Measurements from ENCODE around the gene VWA8.
A peak's percentile ranks its signal among the peaks of the same experiment; 100 is the strongest.

Gene VWA8

GRCh38 chr13:41960637-41961465 lies at the start of gene VWA8:
VWA8 (minus strand) TSS chr13:41961109; CDS start chr13:41961015, 94 bp downstream.
- Histone ChIP-seq H3K4me1 (ENCODE audit: control insufficient read depth, insufficient read depth, low read length, unreplicated experiment) (peaks cover 12% of the 10 kb centered on the region), H2AFZ (ENCODE audit: low read length, unreplicated experiment) (peak within 1 kb of the TSS; percentile 100), H3K79me2 (ENCODE audit: control insufficient read depth, insufficient read depth, low read length, unreplicated experiment) (peaks cover 32% of the 10 kb centered on the region), H3K4me3 (ENCODE audit: low read depth, low read length) (peak within 1 kb of the TSS; percentile 80), H3K36me3 (ENCODE audit: insufficient read depth, low read length) (no peaks in the 10 kb centered on the region), H3K27me3 (ENCODE audit: insufficient read depth, low read length) (no peaks in the 10 kb centered on the region), H3K27ac (ENCODE audit: low read depth, low read length) (peak within 1 kb of the TSS; percentile 48)

GRCh38 chr13:42009057-42009456 lies 48.1 kb upstream of the VWA8 start:
- no peak overlapping the region for H3K4me3 ChIP-seq (ENCODE audit: low read depth, low read length)
- H2AFZ ChIP-seq (ENCODE audit: low read length, unreplicated experiment), result no peak overlapping the region
- no peaks in the 10 kb centered on the region for H3K36me3 ChIP-seq (ENCODE audit: insufficient read depth, low read length)
- H3K79me2 ChIP-seq (ENCODE audit: control insufficient read depth, insufficient read depth, low read length, unreplicated experiment), result no peaks in the 10 kb centered on the region
- peaks cover 12% of the 10 kb centered on the region for H3K4me1 ChIP-seq (ENCODE audit: control insufficient read depth, insufficient read depth, low read length, unreplicated experiment)
- H3K27ac ChIP-seq (ENCODE audit: low read depth, low read length), result no peak overlapping the region
- no peaks in the 10 kb centered on the region for H3K27me3 ChIP-seq (ENCODE audit: insufficient read depth, low read length)

GRCh38 chr13:42007844-42008243 lies 46.9 kb upstream of the VWA8 start:
- H2AFZ ChIP-seq (ENCODE audit: low read length, unreplicated experiment), result peak overlapping the region; percentile 55

GRCh38 chr13:42002066-42002465 lies 41.2 kb upstream of the VWA8 start:
- H2AFZ ChIP-seq (ENCODE audit: low read length, unreplicated experiment), result peak overlapping the region; percentile 2
- H3K79me2 ChIP-seq (ENCODE audit: control insufficient read depth, insufficient read depth, low read length, unreplicated experiment), result no peaks in the 10 kb centered on the region
- H3K4me1 ChIP-seq (ENCODE audit: control insufficient read depth, insufficient read depth, low read length, unreplicated experiment), result peaks cover 12% of the 10 kb centered on the region
- H3K36me3 ChIP-seq (ENCODE audit: insufficient read depth, low read length), result no peaks in the 10 kb centered on the region
- no peak overlapping the region for H3K4me3 ChIP-seq (ENCODE audit: low read depth, low read length)
- H3K27me3 ChIP-seq (ENCODE audit: insufficient read depth, low read length), result no peaks in the 10 kb centered on the region
- no peak overlapping the region for H3K27ac ChIP-seq (ENCODE audit: low read depth, low read length)

More at GRCh38 chr13:42007844-42008243, 46.9 kb upstream of the VWA8 start:
- Histone ChIP-seq H3K27me3 (ENCODE audit: insufficient read depth, low read length) (no peaks in the 10 kb centered on the region), H3K79me2 (ENCODE audit: control insufficient read depth, insufficient read depth, low read length, unreplicated experiment) (no peaks in the 10 kb centered on the region), H3K4me3 (ENCODE audit: low read depth, low read length) (no peak overlapping the region), H3K4me1 (ENCODE audit: control insufficient read depth, insufficient read depth, low read length, unreplicated experiment) (peaks cover 12% of the 10 kb centered on the region), H3K27ac (ENCODE audit: low read depth, low read length) (peak overlapping the region; percentile 43), H3K36me3 (ENCODE audit: insufficient read depth, low read length) (no peaks in the 10 kb centered on the region)

GRCh38 chr13:42001580-42001979 lies 40.7 kb upstream of the VWA8 start:
- H2AFZ ChIP-seq (ENCODE audit: low read length, unreplicated experiment), result peak overlapping the region; percentile 70

GRCh38 chr13:42000846-42001245 lies 39.9 kb upstream of the VWA8 start:
- Histone ChIP-seq H3K4me1 (ENCODE audit: control insufficient read depth, insufficient read depth, low read length, unreplicated experiment) (peaks cover 12% of the 10 kb centered on the region), H3K4me3 (ENCODE audit: low read depth, low read length) (no peak overlapping the region), H3K27ac (ENCODE audit: low read depth, low read length) (no peak overlapping the region), H3K79me2 (ENCODE audit: control insufficient read depth, insufficient read depth, low read length, unreplicated experiment) (no peaks in the 10 kb centered on the region), H2AFZ (ENCODE audit: low read length, unreplicated experiment) (peak overlapping the region; percentile 19), H3K36me3 (ENCODE audit: insufficient read depth, low read length) (no peaks in the 10 kb centered on the region), H3K27me3 (ENCODE audit: insufficient read depth, low read length) (no peaks in the 10 kb centered on the region)

More at GRCh38 chr13:42001580-42001979, 40.7 kb upstream of the VWA8 start:
- no peaks in the 10 kb centered on the region for H3K79me2 ChIP-seq (ENCODE audit: control insufficient read depth, insufficient read depth, low read length, unreplicated experiment)
- H3K27ac ChIP-seq (ENCODE audit: low read depth, low read length), result no peak overlapping the region
- no peaks in the 10 kb centered on the region for H3K36me3 ChIP-seq (ENCODE audit: insufficient read depth, low read length)
- H3K4me1 ChIP-seq (ENCODE audit: control insufficient read depth, insufficient read depth, low read length, unreplicated experiment), result peaks cover 12% of the 10 kb centered on the region
- H3K27me3 ChIP-seq (ENCODE audit: insufficient read depth, low read length), result no peaks in the 10 kb centered on the region
- 0 out of 2 replicates have a peak overlapping the region, but pooled peaks have one; percentile 8 for H3K4me3 ChIP-seq (ENCODE audit: low read depth, low read length)

GRCh38 chr13:41997396-41997795 lies 36.5 kb upstream of the VWA8 start:
- Histone ChIP-seq H3K27me3 (ENCODE audit: insufficient read depth, low read length) (no peaks in the 10 kb centered on the region), H3K36me3 (ENCODE audit: insufficient read depth, low read length) (no peaks in the 10 kb centered on the region), H3K4me1 (ENCODE audit: control insufficient read depth, insufficient read depth, low read length, unreplicated experiment) (peaks cover 12% of the 10 kb centered on the region), H3K4me3 (ENCODE audit: low read depth, low read length) (no peak overlapping the region), H3K27ac (ENCODE audit: low read depth, low read length) (no peak overlapping the region), H2AFZ (ENCODE audit: low read length, unreplicated experiment) (no peak overlapping the region), H3K79me2 (ENCODE audit: control insufficient read depth, insufficient read depth, low read length, unreplicated experiment) (no peaks in the 10 kb centered on the region)

- Histone ChIP-seq H3K27ac (ENCODE audit: low read depth, low read length) (no peak overlapping the region), H2AFZ (ENCODE audit: low read length, unreplicated experiment) (no peak overlapping the region), H3K27me3 (ENCODE audit: insufficient read depth, low read length) (no peaks in the 10 kb centered on the region), H3K4me1 (ENCODE audit: control insufficient read depth, insufficient read depth, low read length, unreplicated experiment) (peaks cover 2% of the 10 kb centered on the region), H3K36me3 (ENCODE audit: insufficient read depth, low read length) (no peaks in the 10 kb centered on the region), H3K79me2 (ENCODE audit: control insufficient read depth, insufficient read depth, low read length, unreplicated experiment) (no peaks in the 10 kb centered on the region), H3K4me3 (ENCODE audit: low read depth, low read length) (no peak overlapping the region)
These were observed 35.0 kb upstream of the VWA8 start for GRCh38 chr13:41995946-41996345.

- no peaks in the 10 kb centered on the region for H3K36me3 ChIP-seq (ENCODE audit: insufficient read depth, low read length)
- no peak overlapping the region for H2AFZ ChIP-seq (ENCODE audit: low read length, unreplicated experiment)
- no peaks in the 10 kb centered on the region for H3K27me3 ChIP-seq (ENCODE audit: insufficient read depth, low read length)
- no peaks in the 10 kb centered on the region for H3K79me2 ChIP-seq (ENCODE audit: control insufficient read depth, insufficient read depth, low read length, unreplicated experiment)
- no peaks in the 10 kb centered on the region for H3K4me1 ChIP-seq (ENCODE audit: control insufficient read depth, insufficient read depth, low read length, unreplicated experiment)
- no peak overlapping the region for H3K4me3 ChIP-seq (ENCODE audit: low read depth, low read length)
- no peak overlapping the region for H3K27ac ChIP-seq (ENCODE audit: low read depth, low read length)
These were observed 34.4 kb upstream of the VWA8 start for GRCh38 chr13:41995336-41995735.

- no peaks in the 10 kb centered on the region for H3K79me2 ChIP-seq (ENCODE audit: control insufficient read depth, insufficient read depth, low read length, unreplicated experiment)
- H3K27ac ChIP-seq (ENCODE audit: low read depth, low read length), result no peak overlapping the region
- H3K36me3 ChIP-seq (ENCODE audit: insufficient read depth, low read length), result no peaks in the 10 kb centered on the region
- H3K27me3 ChIP-seq (ENCODE audit: insufficient read depth, low read length), result no peaks in the 10 kb centered on the region
- no peaks in the 10 kb centered on the region for H3K4me1 ChIP-seq (ENCODE audit: control insufficient read depth, insufficient read depth, low read length, unreplicated experiment)
- no peak overlapping the region for H3K4me3 ChIP-seq (ENCODE audit: low read depth, low read length)
- no peak overlapping the region for H2AFZ ChIP-seq (ENCODE audit: low read length, unreplicated experiment)
These were observed 33.8 kb upstream of the VWA8 start for GRCh38 chr13:41994696-41995095.

GRCh38 chr13:41991936-41992335 lies 31.0 kb upstream of the VWA8 start:
- no peaks in the 10 kb centered on the region for H3K27me3 ChIP-seq (ENCODE audit: insufficient read depth, low read length)
- H3K4me1 ChIP-seq (ENCODE audit: control insufficient read depth, insufficient read depth, low read length, unreplicated experiment), result no peaks in the 10 kb centered on the region
- no peak overlapping the region for H3K4me3 ChIP-seq (ENCODE audit: low read depth, low read length)
- H3K27ac ChIP-seq (ENCODE audit: low read depth, low read length), result no peak overlapping the region
- H3K36me3 ChIP-seq (ENCODE audit: insufficient read depth, low read length), result no peaks in the 10 kb centered on the region
- H2AFZ ChIP-seq (ENCODE audit: low read length, unreplicated experiment), result no peak overlapping the region
- no peaks in the 10 kb centered on the region for H3K79me2 ChIP-seq (ENCODE audit: control insufficient read depth, insufficient read depth, low read length, unreplicated experiment)
